ENCODE data around the gene SERPINH1.
"Not testable (repeated sequence)": the region's sequence is repeated elsewhere in the genome, so short reads cannot be mapped to it uniquely, and the experiment has no call there.

SERPINH1 gene

GRCh38 chr11:75578977-75579376 lies 16.9 kb downstream of the SERPINH1 start:
- DNase-seq: no peak

GRCh38 chr11:75579841-75580240 lies 17.8 kb downstream of the SERPINH1 start:
- DNase-seq: no peak

GRCh38 chr11:75582506-75582894 lies 20.4 kb downstream of the SERPINH1 start:
- DNase-seq: no peak

GRCh38 chr11:75582895-75583717 lies 21.1 kb downstream of the SERPINH1 start:
- DNase-seq: peak; percentile 40 to 67

GRCh38 chr11:75583718-75584658 lies 21.9 kb downstream of the SERPINH1 start:
- DNase-seq: no peak

- not testable (repeated sequence) for DNase-seq
Observed at GRCh38 chr11:75584659-75585292, 22.7 kb downstream of the SERPINH1 start.

GRCh38 chr11:75585293-75585670 lies 23.2 kb downstream of the SERPINH1 start:
- DNase-seq: no peak

- no peak for DNase-seq
Observed at GRCh38 chr11:75586395-75586794, 24.3 kb downstream of the SERPINH1 start.

GRCh38 chr11:75588051-75588481 lies 26.0 kb downstream of the SERPINH1 start:
- DNase-seq: no peak

- no peak for DNase-seq
Observed at GRCh38 chr11:75589051-75589450, 27.0 kb downstream of the SERPINH1 start.

GRCh38 chr11:75589933-75590332 lies 27.9 kb downstream of the SERPINH1 start:
- no peak for DNase-seq

- DNase-seq: no peak
Observed at GRCh38 chr11:75591371-75591770, 29.3 kb downstream of the SERPINH1 start.

- DNase-seq: no peak
Observed at GRCh38 chr11:75591966-75592365, 29.9 kb downstream of the SERPINH1 start.

- DNase-seq: no peak
Observed at GRCh38 chr11:75592715-75593114, 30.7 kb downstream of the SERPINH1 start.

- no peak for DNase-seq
Observed at GRCh38 chr11:75593286-75593915, 31.3 kb downstream of the SERPINH1 start.

- no peak for DNase-seq
Observed at GRCh38 chr11:75594211-75594610, 32.2 kb downstream of the SERPINH1 start.

GRCh38 chr11:75595429-75595828 lies 33.4 kb downstream of the SERPINH1 start:
- DNase-seq: no peak

GRCh38 chr11:75596914-75597313 lies 34.9 kb downstream of the SERPINH1 start:
- no peak for DNase-seq

GRCh38 chr11:75597636-75598035 lies 35.6 kb downstream of the SERPINH1 start:
- no peak for DNase-seq

- DNase-seq: no peak
Observed at GRCh38 chr11:75598264-75598663, 36.2 kb downstream of the SERPINH1 start.

- DNase-seq: no peak
Observed at GRCh38 chr11:75598900-75599299, 36.8 kb downstream of the SERPINH1 start.

- no peak for DNase-seq
Observed at GRCh38 chr11:75600356-75600755, 38.3 kb downstream of the SERPINH1 start.

- no peak for DNase-seq
Observed at GRCh38 chr11:75601494-75601893, 39.4 kb downstream of the SERPINH1 start.

Measured in stimulated activated CD4-positive, alpha-beta T cell treated with anti-CD3 and anti-CD28 coated beads, Interleukin-2, amount 100 ng/mL, for 24 hours (primary cell).